ENCODE results near the gene SLC25A53. TPM values are rescaled to one million over a fixed set of nuclear protein-coding genes. Genes with fewer than 3 reads are reported as not detected.
"Not testable (repeated sequence)": the region's sequence is repeated elsewhere in the genome, so short reads cannot be mapped to it uniquely, and the experiment has no call there.

SLC25A53 gene
- total RNA-seq, 3 donors from 2014 or later: 3.2 to 4.4 (median 4.2) TPM

DNA sequence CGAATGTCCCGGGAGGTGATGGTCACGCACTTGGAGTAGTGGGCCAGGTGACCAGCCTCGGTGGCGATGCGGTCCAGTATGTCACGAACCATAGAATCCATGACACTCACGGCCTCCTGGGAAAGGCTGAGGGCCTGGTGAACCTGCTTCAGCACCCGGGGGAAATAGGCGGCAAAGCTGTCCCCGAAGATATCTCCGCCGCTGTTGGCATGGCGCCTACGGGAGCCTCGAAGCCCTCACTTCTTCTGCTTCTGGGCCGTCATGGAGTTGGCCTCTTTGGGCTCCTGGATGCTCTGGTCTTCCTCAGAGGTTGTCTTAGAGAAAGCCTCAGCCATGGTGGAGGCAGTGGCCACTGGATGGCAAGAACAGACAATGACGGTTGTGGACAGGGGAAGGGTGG lies 94.2 kb downstream of the SLC25A53 start:
- not testable (repeated sequence) for H3K4me1 Mint-ChIP-seq (ENCODE audit: low read depth); H3K4me3 Mint-ChIP-seq; ATAC-seq; H3K36me3 Mint-ChIP-seq (ENCODE audit: insufficient read depth); H3K9me3 Mint-ChIP-seq; DNase-seq; H3K27me3 Mint-ChIP-seq (ENCODE audit: low read depth)

DNA sequence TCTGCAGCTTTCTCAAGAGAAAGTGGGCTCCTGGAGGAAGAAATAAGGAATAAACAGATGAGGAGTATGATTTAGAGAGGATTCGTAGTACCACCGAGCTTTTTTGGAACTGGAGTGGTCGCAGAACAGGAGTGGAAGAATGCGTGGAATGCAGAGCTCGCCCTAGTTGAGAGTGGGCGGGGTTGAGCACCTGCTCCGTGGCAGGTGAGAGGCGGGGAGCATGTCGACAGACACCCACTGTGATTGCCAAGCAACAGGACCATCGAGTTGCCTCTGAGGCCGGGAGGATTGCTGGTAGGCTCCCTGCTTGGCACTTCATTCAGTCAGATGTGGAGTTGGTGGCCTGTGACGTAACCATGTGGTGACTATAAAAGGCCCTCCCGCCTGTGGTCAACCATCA lies 101.9 kb downstream of the SLC25A53 start:
- ATAC-seq; H3K4me3 Mint-ChIP-seq; DNase-seq; H3K27me3 Mint-ChIP-seq (ENCODE audit: low read depth); H3K36me3 Mint-ChIP-seq (ENCODE audit: insufficient read depth); H3K4me1 Mint-ChIP-seq (ENCODE audit: low read depth); H3K9me3 Mint-ChIP-seq: not testable (repeated sequence)

Other genes starting within 250 kb of the SLC25A53 start
- 1 to 10 TPM; 4.4 to 6.4 (median 5.2) TPM for gene TMSB15B, start 194.4 kb downstream of the SLC25A53 start, total RNA-seq
- gene H2BW1, start 143.3 kb downstream of the SLC25A53 start, total RNA-seq: not detected
- not detected for gene H2BW2, start 117.1 kb downstream of the SLC25A53 start, total RNA-seq
- 1 to 10 TPM in 1 of 3 donors, under 1 TPM in 2; 0.74 to 1.5 (median 0.92) TPM for gene TMSB15C, start 80.8 kb downstream of the SLC25A53 start, total RNA-seq
- gene ZCCHC18, start 44.5 kb downstream of the SLC25A53 start, total RNA-seq: under 1 TPM; 0.49 to 0.86 (median 0.55) TPM
- gene FAM199X, start 9.4 kb upstream of the SLC25A53 start, total RNA-seq: 1 to 10 TPM; 8.0 to 8.2 (median 8.1) TPM
- not detected for gene ESX1, start 97.9 kb upstream of the SLC25A53 start, total RNA-seq

All from activated T-cell treated with anti-CD3 and anti-CD28 coated beads, Interleukin-2, amount 50 U/mL, for 4 hours (primary cell).